Parathyroid adenoma (tissue), 2 donors: ENCODE results near the gene VSTM4.

Source experiments
- H2AFZ ChIP-seq: fragments of 300-600 bp; sonication (generic); one replicate; pipeline ENCODE4 v1.7.0; 2017; ENCODE audit warnings: antibody characterized with exemption, mild to moderate bottlenecking
- H3K27ac ChIP-seq: fragments of 300-600 bp; sonication (generic); one replicate; pipeline ENCODE4 v1.7.0; 2017
- H3K27me3 ChIP-seq: fragments of 300-600 bp; sonication (generic); one replicate; pipeline ENCODE4 v1.7.0; 2017; ENCODE audit warnings: low read length; ENCODE audit not compliant: control insufficient read depth, insufficient read depth
- H3K36me3 ChIP-seq: fragments of 300-600 bp; sonication (generic); one replicate; pipeline ENCODE4 v1.7.0; 2017; ENCODE audit warnings: low read length; ENCODE audit not compliant: control insufficient read depth, insufficient read depth
- H3K4me1 ChIP-seq: fragments of 300-600 bp; sonication (generic); one replicate; pipeline ENCODE4 v1.7.0; 2017; ENCODE audit warnings: control low read depth
- H3K4me2 ChIP-seq: fragments of 300-600 bp; sonication (generic); one replicate; pipeline ENCODE4 v1.7.0; 2017; ENCODE audit warnings: low read length
- H3K4me3 ChIP-seq: fragments of 300-600 bp; sonication (generic); one replicate; pipeline ENCODE4 v1.7.0; 2017; ENCODE audit warnings: low read depth, low read length
- H3K79me2 ChIP-seq: fragments of 300-600 bp; sonication (generic); one replicate; pipeline ENCODE4 v1.7.0; 2017; ENCODE audit warnings: control low read depth
- H3K9ac ChIP-seq: fragments of 300-600 bp; sonication (generic); one replicate; pipeline ENCODE4 v1.7.0; 2017; ENCODE audit warnings: mild to moderate bottlenecking
- H3K9me3 ChIP-seq: fragments of 300-600 bp; sonication (generic); one replicate; pipeline ENCODE4 v1.7.0; 2017; ENCODE audit warnings: low read length; ENCODE audit not compliant: control insufficient read depth
- CTCF ChIP-seq: fragments of 300-600 bp; sonication (generic); IDR thresholded peaks from one replicate; pipeline ENCODE4 v1.7.0; 2017; ENCODE audit warnings: antibody characterized with exemption, mild to moderate bottlenecking
- donor health status: primary hyperparathyroidism.

The VSTM4 gene

GRCh38 chr10:49007129-49007528 lies 108.2 kb downstream of the VSTM4 start:
- Histone ChIP-seq H3K36me3 (no peaks in the 10 kb centered on the region), H3K9ac (no peak overlapping the region), H3K27me3 (no peaks in the 10 kb centered on the region), H3K79me2 (no peaks in the 10 kb centered on the region), H3K27ac (peak overlapping the region; percentile 17), H3K4me3 (no peak overlapping the region), H3K9me3 (no peaks in the 10 kb centered on the region), H3K4me1 (peaks cover 59% of the 10 kb centered on the region), H2AFZ (peak overlapping the region; percentile 7), H3K4me2 (no peak overlapping the region)
- no peak for TF ChIP-seq CTCF

DNA sequence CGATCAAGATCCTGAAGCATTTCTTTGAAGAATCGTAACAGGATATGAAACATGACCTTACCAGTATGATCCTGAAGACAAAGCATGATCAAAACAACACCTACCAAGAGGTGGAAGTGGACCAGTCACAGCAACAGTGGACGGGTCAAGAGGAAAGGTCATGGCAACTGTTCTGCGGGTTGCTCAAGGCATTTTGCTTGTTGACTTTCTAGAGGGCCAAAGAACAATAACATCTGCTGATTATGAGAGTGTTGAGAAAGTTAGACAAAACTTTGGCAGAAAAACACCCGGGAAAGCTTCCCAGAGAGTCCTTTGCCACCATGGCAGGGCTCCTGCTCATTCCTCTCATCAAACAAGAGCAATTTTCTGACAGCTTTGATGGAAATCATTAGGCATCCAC lies 110.1 kb downstream of the VSTM4 start:
- no peaks in the 10 kb centered on the region for H3K79me2 ChIP-seq
- no peaks in the 10 kb centered on the region for H3K27me3 ChIP-seq
- H3K9me3 ChIP-seq, result no peaks in the 10 kb centered on the region
- H3K4me1 ChIP-seq, result peaks cover 66% of the 10 kb centered on the region
- no peak overlapping the region for H3K4me2 ChIP-seq
- H3K9ac ChIP-seq, result no peak overlapping the region
- peak overlapping the region; percentile 79 for H3K27ac ChIP-seq
- TF ChIP-seq CTCF, result no peak
- no peaks in the 10 kb centered on the region for H3K36me3 ChIP-seq
- H2AFZ ChIP-seq, result no peak overlapping the region
- no peak overlapping the region for H3K4me3 ChIP-seq

DNA sequence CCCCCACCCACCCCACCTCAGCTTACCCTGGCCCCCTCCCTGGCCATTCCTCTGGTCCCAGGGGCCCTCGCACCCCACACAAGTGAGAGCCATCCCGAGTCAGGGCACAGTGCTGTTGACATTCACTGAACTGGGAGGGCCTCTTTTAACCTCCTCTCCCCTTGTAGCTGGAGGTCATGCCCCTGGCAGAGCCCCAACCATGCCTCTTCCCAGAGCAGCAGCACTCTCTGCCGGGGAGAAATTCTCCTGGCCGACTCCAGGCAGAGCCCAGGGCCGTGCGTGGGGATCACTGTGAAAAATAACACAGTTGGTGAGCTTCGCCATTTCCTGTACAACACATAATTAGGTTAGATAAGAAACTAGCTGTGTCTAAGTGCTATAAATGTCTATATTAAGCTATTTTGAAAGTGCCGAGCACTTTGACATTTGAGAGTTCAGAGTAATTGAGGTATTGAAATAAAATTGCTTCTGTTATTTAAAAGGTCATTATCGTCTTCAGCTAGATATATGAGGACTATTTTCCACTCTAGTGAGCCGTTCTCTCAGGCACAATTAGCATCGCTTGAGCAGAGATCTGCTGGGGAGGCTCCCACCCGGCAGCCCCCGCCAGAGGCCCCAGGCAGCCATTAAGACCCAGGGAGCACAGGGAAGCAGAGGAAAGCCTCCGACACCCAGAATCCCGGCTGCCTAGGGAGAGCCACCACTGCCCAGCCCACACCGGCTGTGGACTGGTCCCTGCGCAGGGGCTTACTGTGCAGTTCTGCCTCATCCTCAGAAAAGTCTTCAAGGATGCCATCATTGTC lies 113.3 kb downstream of the VSTM4 start:
- no peak overlapping the region for H3K9ac ChIP-seq
- peak overlapping the region; percentile 24 for H3K27ac ChIP-seq
- H2AFZ ChIP-seq, result peak overlapping the region; percentile 72
- H3K4me1 ChIP-seq, result peaks cover 43% of the 10 kb centered on the region
- no peak for TF ChIP-seq CTCF
- H3K79me2 ChIP-seq, result no peaks in the 10 kb centered on the region
- no peak overlapping the region for H3K4me2 ChIP-seq
- H3K36me3 ChIP-seq, result no peaks in the 10 kb centered on the region
- no peaks in the 10 kb centered on the region for H3K9me3 ChIP-seq
- no peaks in the 10 kb centered on the region for H3K27me3 ChIP-seq
- H3K4me3 ChIP-seq, result no peak overlapping the region

DNA sequence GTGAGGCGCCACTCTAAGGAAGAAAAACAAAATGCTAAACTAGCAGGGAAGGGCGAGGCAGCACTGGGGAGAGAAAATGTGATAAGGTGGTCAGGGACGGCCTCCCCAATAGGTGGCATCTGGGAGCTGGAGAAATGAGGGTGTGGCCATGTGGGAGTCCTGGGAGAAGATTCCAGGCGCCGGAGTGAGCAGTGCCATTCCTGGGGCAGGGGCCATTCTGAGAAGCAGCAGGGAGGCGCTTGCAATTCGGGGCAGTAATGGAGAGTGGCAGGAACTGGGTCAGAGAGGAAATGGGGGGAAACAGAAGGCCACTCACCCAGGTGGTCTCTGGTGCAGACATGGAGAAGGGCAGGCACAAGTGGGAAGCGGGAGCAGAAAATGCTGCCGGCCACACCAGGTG lies 113.9 kb downstream of the VSTM4 start:
- peak overlapping the region; percentile 24 for H3K27ac ChIP-seq
- H3K27me3 ChIP-seq, result no peaks in the 10 kb centered on the region
- no peak overlapping the region for H3K4me2 ChIP-seq
- no peaks in the 10 kb centered on the region for H3K36me3 ChIP-seq
- H3K9ac ChIP-seq, result no peak overlapping the region
- peaks cover 40% of the 10 kb centered on the region for H3K4me1 ChIP-seq
- peak overlapping the region; percentile 49 for H2AFZ ChIP-seq
- TF ChIP-seq CTCF, result peak; percentile 38
- H3K9me3 ChIP-seq, result no peaks in the 10 kb centered on the region
- no peaks in the 10 kb centered on the region for H3K79me2 ChIP-seq
- no peak overlapping the region for H3K4me3 ChIP-seq
